Stimulated activated effector memory CD8-positive, alpha-beta T cell treated with anti-CD3 and anti-CD28 coated beads, Interleukin-12 subunit alpha, Interleukin-12 subunit beta, amount 100 ng/mL, for 72 hours (primary cell): Measurements from ENCODE around the gene SRGAP2C.
"Not testable (repeated sequence)": the region's sequence is repeated elsewhere in the genome, so short reads cannot be mapped to it uniquely, and the experiment has no call there.

Experiments used
- ATAC-seq: fragments of 150-1000 bp; cut with Tn5 transposase; 2 replicates; pipeline ENCODE4 v1.10.0; 2021
- DNase-seq, 2 donors: peaks; one replicate each; pipeline ENCODE4 v3.0.0; 2021 to 2022; ENCODE audit warnings: low spot score in 2 of 2
- H3K27ac Mint-ChIP-seq: one replicate; pipeline ENCODE4 v1.8.0; 2022; ENCODE audit warnings: mild to moderate bottlenecking, mixed read lengths
- H3K36me3 Mint-ChIP-seq: one replicate; pipeline ENCODE4 v1.8.0; 2022; ENCODE audit warnings: mild to moderate bottlenecking, mixed read lengths
- H3K4me1 Mint-ChIP-seq: one replicate; pipeline ENCODE4 v1.8.0; 2022; ENCODE audit warnings: mixed read lengths
- H3K4me3 Mint-ChIP-seq: one replicate; pipeline ENCODE4 v1.8.0; 2022; ENCODE audit warnings: mild to moderate bottlenecking, mixed read lengths
- H3K9me3 Mint-ChIP-seq: one replicate; pipeline ENCODE4 v1.8.0; 2022; ENCODE audit warnings: mixed read lengths

SRGAP2C gene

GRCh38 chr1:121167225-121167738 lies 17.5 kb upstream of the SRGAP2C start:
- H3K36me3 Mint-ChIP-seq, DNase-seq, H3K4me3 Mint-ChIP-seq, H3K27ac Mint-ChIP-seq, ATAC-seq, H3K4me1 Mint-ChIP-seq, H3K9me3 Mint-ChIP-seq: not testable (repeated sequence)

DNA sequence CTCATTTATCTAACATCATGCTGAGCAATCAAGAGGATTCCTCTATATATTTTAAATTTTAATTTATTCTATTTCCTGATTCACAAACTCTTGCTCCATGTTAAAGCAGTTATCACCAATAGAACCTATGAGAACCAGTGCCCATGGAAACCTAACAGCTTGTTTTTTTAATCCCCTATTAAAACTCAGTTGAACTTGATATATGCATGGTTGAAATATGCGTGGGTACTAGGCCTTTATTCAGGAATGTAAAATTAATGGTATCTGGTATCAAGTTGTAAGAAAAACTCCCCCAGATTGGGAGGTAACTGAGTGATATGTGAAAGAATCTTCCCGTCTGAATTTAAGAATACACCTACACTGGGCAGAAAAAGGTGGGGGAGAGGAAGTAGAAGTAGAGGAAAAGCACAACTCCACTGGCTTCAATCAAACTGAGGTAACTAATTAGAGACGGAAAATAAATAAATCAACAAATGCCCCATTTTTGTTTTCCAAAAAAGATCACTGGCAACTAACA lies 16.6 kb upstream of the SRGAP2C start:
- H3K9me3 Mint-ChIP-seq, DNase-seq, ATAC-seq, H3K27ac Mint-ChIP-seq, H3K4me3 Mint-ChIP-seq, H3K4me1 Mint-ChIP-seq, H3K36me3 Mint-ChIP-seq: not testable (repeated sequence)

GRCh38 chr1:121176649-121177048 lies 8.1 kb upstream of the SRGAP2C start:
- not testable (repeated sequence) for H3K27ac Mint-ChIP-seq, H3K4me3 Mint-ChIP-seq, DNase-seq, ATAC-seq, H3K36me3 Mint-ChIP-seq, H3K4me1 Mint-ChIP-seq, H3K9me3 Mint-ChIP-seq

DNA sequence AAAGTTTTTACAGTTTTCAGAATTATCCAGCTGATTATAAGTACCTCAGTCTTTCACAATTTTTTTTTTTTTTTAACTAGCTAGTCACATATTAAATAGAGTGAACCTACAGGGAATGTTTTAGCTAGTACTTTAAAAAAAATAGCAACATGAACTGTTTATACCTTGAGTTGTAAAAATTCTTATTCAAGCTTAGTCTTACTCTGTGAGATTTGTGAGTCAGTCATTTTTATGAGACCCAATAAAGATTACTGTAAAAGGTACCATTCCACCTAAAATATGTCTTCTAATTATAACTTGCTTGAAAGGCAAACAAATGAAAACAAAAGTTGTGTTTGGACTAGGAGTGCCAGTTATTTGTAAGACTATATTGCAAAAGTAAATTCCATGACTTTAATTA lies 6.6 kb upstream of the SRGAP2C start:
- not testable (repeated sequence) for ATAC-seq, H3K36me3 Mint-ChIP-seq, H3K4me1 Mint-ChIP-seq, H3K9me3 Mint-ChIP-seq, H3K4me3 Mint-ChIP-seq, H3K27ac Mint-ChIP-seq, DNase-seq

- not testable (repeated sequence) for H3K36me3 Mint-ChIP-seq, H3K9me3 Mint-ChIP-seq, H3K27ac Mint-ChIP-seq, ATAC-seq, H3K4me1 Mint-ChIP-seq
- peak in 1 of 2 donors; percentile 53 for DNase-seq
- H3K4me3 Mint-ChIP-seq = peak overlapping the region; percentile 81
Measured at GRCh38 chr1:121183867-121184266, 908 bp upstream of the SRGAP2C start.

GRCh38 chr1:121185140-121185708 lies 449 bp downstream of the SRGAP2C start:
- not testable (repeated sequence) for H3K36me3 Mint-ChIP-seq, H3K4me1 Mint-ChIP-seq, DNase-seq, H3K9me3 Mint-ChIP-seq
- peak; percentile 29 for ATAC-seq
- Mint-ChIP-seq H3K27ac (peak overlapping the region; percentile 94), H3K4me3 (peak overlapping the region; percentile 81)

DNA sequence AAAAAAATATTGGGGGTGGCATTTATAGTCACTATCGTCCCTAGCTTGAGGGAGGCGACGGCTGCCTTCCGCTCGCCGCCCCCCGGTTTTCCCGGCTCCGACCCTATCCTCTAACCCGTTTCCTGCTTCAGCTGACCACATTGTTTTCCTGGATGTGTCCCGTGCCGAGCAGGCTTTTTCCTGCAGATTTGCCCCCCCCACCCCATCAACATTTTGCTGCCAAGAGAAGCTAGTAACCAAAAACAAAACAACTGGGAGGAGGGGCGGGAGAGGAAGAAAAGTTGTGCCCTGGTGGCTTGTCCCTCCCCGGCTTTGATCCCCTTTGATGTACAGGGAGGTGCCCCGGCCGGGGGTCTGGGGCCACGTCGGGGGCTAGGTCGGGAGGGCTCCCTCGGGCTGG lies 1.4 kb downstream of the SRGAP2C start:
- DNase-seq, ATAC-seq: not testable (repeated sequence)
- peak overlapping the region; percentile 77 for H3K27ac Mint-ChIP-seq

DNA sequence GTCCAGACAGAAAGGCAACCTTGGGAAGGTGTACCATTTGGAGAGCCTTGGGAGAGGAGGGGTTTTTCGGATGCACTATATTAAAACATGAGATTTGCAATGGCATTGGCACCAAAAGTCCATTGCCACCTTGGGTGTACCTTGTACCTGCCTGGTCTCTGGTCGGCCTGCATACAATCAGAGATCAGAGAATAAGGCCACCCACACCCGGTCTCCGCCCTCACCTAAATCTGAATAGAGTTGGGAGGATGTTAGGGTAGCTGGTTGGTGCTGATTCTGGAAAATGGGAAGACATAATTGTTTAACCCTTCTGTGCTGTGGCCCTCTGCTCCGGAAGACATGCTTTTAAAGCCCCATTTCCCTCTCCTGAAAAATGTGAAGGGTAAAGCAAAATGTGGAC lies 3.1 kb downstream of the SRGAP2C start:
- not testable (repeated sequence) for H3K4me1 Mint-ChIP-seq, H3K36me3 Mint-ChIP-seq, H3K9me3 Mint-ChIP-seq, DNase-seq, ATAC-seq, H3K27ac Mint-ChIP-seq
- peak overlapping the region; percentile 32 for H3K4me3 Mint-ChIP-seq

More for the DNA sequence above, 1.4 kb downstream of the SRGAP2C start:
- not testable (repeated sequence) for H3K9me3 Mint-ChIP-seq, H3K36me3 Mint-ChIP-seq, H3K4me1 Mint-ChIP-seq
- peak overlapping the region; percentile 74 for H3K4me3 Mint-ChIP-seq

- H3K9me3 Mint-ChIP-seq, H3K4me1 Mint-ChIP-seq, DNase-seq, ATAC-seq, H3K4me3 Mint-ChIP-seq, H3K36me3 Mint-ChIP-seq, H3K27ac Mint-ChIP-seq: not testable (repeated sequence)
Measured at GRCh38 chr1:121192512-121192911, 7.7 kb downstream of the SRGAP2C start.

DNA sequence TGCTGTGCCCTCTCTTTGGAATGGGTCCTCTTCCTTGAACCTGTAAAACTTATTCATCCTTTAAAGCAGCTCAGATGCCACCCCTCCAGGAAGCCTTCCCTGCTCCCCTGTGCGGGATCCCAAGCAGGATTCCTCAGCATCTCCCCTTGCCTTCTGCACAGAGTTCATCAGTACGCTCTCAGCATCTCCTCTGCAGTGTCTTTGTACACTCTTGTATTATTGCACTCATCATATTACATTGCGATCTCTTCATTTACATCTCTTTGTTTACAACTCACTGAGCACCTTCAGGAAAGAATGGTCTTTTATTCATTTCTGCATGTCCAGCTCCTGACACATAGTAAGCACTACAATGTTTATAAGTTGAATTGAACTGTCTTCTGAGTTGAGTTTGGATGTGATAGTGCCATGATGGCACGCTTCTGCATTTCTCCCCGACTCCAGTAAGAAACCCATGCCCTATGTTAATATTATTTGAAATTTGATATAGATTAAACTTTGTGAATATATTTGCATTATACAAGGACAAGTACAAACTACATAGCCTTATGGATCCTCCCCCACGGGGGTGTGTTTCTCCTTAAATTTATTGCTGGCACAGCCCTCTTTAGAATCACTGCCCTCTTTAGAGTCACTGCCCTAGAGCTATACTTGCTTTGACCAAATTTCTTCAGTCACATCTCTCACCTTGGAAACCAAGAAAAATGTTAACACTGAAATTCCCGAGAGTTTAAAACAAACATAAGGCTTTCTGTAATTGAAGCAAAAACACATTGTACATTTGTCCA lies 12.5 kb downstream of the SRGAP2C start:
- DNase-seq = not testable (repeated sequence)

GRCh38 chr1:121199763-121200162 lies 15.0 kb downstream of the SRGAP2C start:
- H3K4me3 Mint-ChIP-seq, DNase-seq, ATAC-seq, H3K4me1 Mint-ChIP-seq, H3K27ac Mint-ChIP-seq, H3K9me3 Mint-ChIP-seq, H3K36me3 Mint-ChIP-seq: not testable (repeated sequence)

More for the DNA sequence above, 12.5 kb downstream of the SRGAP2C start:
- not testable (repeated sequence) for H3K9me3 Mint-ChIP-seq, H3K4me1 Mint-ChIP-seq, ATAC-seq, H3K4me3 Mint-ChIP-seq, H3K36me3 Mint-ChIP-seq, H3K27ac Mint-ChIP-seq

DNA sequence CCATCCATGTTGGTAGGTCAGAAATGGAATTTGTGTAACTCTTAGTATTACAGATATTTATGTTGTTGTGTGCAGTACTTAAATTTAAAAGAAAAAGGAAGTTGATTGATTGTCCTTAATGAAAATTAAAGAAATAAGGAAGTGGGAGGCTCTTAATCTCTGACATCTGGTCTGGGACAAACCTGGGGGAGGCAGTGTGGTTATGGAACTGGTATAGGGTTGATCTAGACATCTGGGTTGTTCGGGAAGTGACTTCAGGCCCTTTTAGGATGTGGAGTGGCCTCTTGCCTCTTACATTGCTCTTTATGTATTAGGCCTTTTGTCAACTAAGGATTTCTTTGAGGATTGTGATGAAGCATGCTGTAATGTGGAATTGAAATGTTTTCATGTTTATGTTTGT lies 15.5 kb downstream of the SRGAP2C start:
- not testable (repeated sequence) for H3K27ac Mint-ChIP-seq, H3K4me1 Mint-ChIP-seq, DNase-seq, H3K36me3 Mint-ChIP-seq, H3K9me3 Mint-ChIP-seq, H3K4me3 Mint-ChIP-seq, ATAC-seq

GRCh38 chr1:121200985-121201981 lies 16.5 kb downstream of the SRGAP2C start:
- H3K36me3 Mint-ChIP-seq, H3K27ac Mint-ChIP-seq, H3K4me1 Mint-ChIP-seq, ATAC-seq, H3K9me3 Mint-ChIP-seq, DNase-seq, H3K4me3 Mint-ChIP-seq: not testable (repeated sequence)

- not testable (repeated sequence) for H3K36me3 Mint-ChIP-seq, ATAC-seq, H3K9me3 Mint-ChIP-seq, DNase-seq, H3K27ac Mint-ChIP-seq, H3K4me3 Mint-ChIP-seq
- peaks cover 10% of the 10 kb centered on the region for H3K4me1 Mint-ChIP-seq
Measured at GRCh38 chr1:121202986-121203385, 18.2 kb downstream of the SRGAP2C start.
